Measurements from ENCODE around the gene NACA2.

DNA sequence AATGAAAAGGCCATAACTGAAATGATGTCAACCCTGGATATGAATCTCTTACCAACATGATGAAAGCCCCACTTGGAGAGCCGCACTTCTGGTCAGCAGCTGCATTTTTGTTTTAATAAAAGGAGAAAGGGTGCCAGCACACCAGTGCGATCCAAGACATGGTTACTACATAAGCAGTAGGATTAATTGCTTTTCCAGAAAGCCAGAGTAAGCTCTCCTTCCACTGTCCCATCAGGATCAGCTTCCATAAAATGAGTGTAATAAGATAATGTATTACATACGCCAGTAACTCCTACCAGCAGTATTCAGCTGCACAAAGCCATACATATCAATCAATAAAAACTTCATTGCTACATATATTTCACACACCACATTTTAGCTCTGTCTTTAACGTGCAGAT, 26.3 kb upstream of the NACA2 start:
- no peak for TF ChIP-seq EZH2 (IDR thresholded peaks at IDR 0.05; ENCODE audit: borderline replicate concordance, low read depth, low read length, severe bottlenecking)
- TF ChIP-seq CTCF (IDR thresholded peaks at IDR 0.05; ENCODE audit: borderline replicate concordance, extremely low read depth, low read length, poor library complexity, severe bottlenecking) = no peak

Measured in DND-41 (cell line).